Hepatocyte (in vitro differentiated cells): ENCODE measurements around the gene SCNM1. TPM values are rescaled to one million over a fixed set of nuclear protein-coding genes. Genes with fewer than 3 reads are reported as not detected.

ENCODE experiments used
- DNase-seq: peaks from one replicate; pipeline ENCODE4 v3.0.0-alpha.2; 2016; ENCODE audit warnings: low spot score
- H2AFZ ChIP-seq: fragments of 200-600 bp; sonication (generic); 2 replicates; pipeline ENCODE4 v1.6.0; 2016; ENCODE audit warnings: antibody characterized with exemption, mild to moderate bottlenecking
- H3K27ac ChIP-seq: fragments of 200-600 bp; sonication (generic); 2 replicates; pipeline ENCODE4 v1.5.1; 2016; ENCODE audit warnings: mild to moderate bottlenecking
- H3K27me3 ChIP-seq: fragments of 200-600 bp; sonication (generic); 2 replicates; pipeline ENCODE4 v1.6.1; 2016
- H3K36me3 ChIP-seq: fragments of 200-600 bp; sonication (generic); replicated peaks from 2 replicates; pipeline ENCODE4 v1.5.1; 2016; ENCODE audit warnings: low read depth; ENCODE audit not compliant: insufficient read depth
- H3K4me1 ChIP-seq: fragments of 200-600 bp; sonication (generic); 2 replicates; pipeline ENCODE4 v1.5.1; 2016; ENCODE audit warnings: mild to moderate bottlenecking, moderate library complexity; ENCODE audit not compliant: insufficient read depth
- H3K4me2 ChIP-seq: fragments of 200-600 bp; sonication (generic); 2 replicates; pipeline ENCODE4 v1.6.0; 2016
- H3K4me3 ChIP-seq: fragments of 200-600 bp; sonication (generic); 2 replicates; pipeline ENCODE4 v1.5.1; 2016; ENCODE audit warnings: mild to moderate bottlenecking
- H3K79me2 ChIP-seq: fragments of 200-600 bp; sonication (generic); 2 replicates; pipeline ENCODE4 v1.6.0; 2017; ENCODE audit warnings: mild to moderate bottlenecking
- H3K9me2 ChIP-seq: fragments of 200-600 bp; sonication (generic); replicated peaks from 2 replicates; pipeline ENCODE4 v1.6.0; 2017; ENCODE audit warnings: mild to moderate bottlenecking; ENCODE audit not compliant: insufficient read depth
- H3K9me3 ChIP-seq: fragments of 200-600 bp; sonication (generic); 2 replicates; pipeline ENCODE4 v1.5.1; 2016; ENCODE audit warnings: low read depth, mild to moderate bottlenecking
- H4K20me1 ChIP-seq: fragments of 200-600 bp; sonication (generic); 2 replicates; pipeline ENCODE4 v1.6.0; 2016; ENCODE audit warnings: mild to moderate bottlenecking; ENCODE audit not compliant: insufficient read depth, poor library complexity, severe bottlenecking
- EZH2 ChIP-seq: fragments of 200-600 bp; sonication (generic); IDR thresholded peaks from 2 replicates; pipeline ENCODE4 v1.6.1; 2016; ENCODE audit warnings: antibody characterized with exemption, mild to moderate bottlenecking, borderline replicate concordance
- EZH2phosphoT487 ChIP-seq: fragments of 200-600 bp; sonication (generic); IDR thresholded peaks from one replicate; pipeline ENCODE4 v1.6.1; 2018; ENCODE audit warnings: antibody characterized with exemption, mild to moderate bottlenecking, low read depth, moderate library complexity; ENCODE audit not compliant: unreplicated experiment, severe bottlenecking
- WGBS: methylation state at CpG from one replicate; pipeline ENCODE4 v1.1.6; 2016; ENCODE audit warnings: low lambda C conversion rate; ENCODE audit errors: missing lambda C conversion rate; 5-methylcytosine and 5-hydroxymethylcytosine counted together
- polyA plus RNA-seq: library from polyadenylated mRNA; unstranded; fragments of >200 nt; fragmentation: Nextera tagmentation; extraction: Ambion mirVana; gene quantifications from 2 replicates; pipeline ENCODE4 v1.2.1, GENCODE V29; 2016
- total RNA-seq: library from RNA; depleted of rRNA; stranded (reverse); fragments of >200 nt; gene quantifications from 2 replicates; pipeline ENCODE4 v1.2.3, GENCODE V29; 2014
- TF ChIP-seq, protein P1 (sequence below): fragments of 200-600 bp; sonication (generic); IDR thresholded peaks from 2 replicates; pipeline ENCODE4 v1.5.1; 2016; ENCODE audit warnings: antibody characterized with exemption, mild to moderate bottlenecking; ENCODE audit not compliant: poor library complexity

Gene SCNM1
- total and polyA plus RNA-seq, 2 experiments from 2014 or later, result 21.5 to 55.4 TPM

GRCh38 chr1:151143057-151143435, 22.9 kb upstream of the SCNM1 start:
- H3K4me3 ChIP-seq, result no peak overlapping the region
- no peak overlapping the region for H3K4me2 ChIP-seq
- WGBS, result 83% methylated on average over 7 of the region's 7 CpGs
- H3K9me2 ChIP-seq, result no peaks in the 10 kb centered on the region
- TF ChIP-seq EZH2, result no peak
- TF ChIP-seq, protein P1, sequence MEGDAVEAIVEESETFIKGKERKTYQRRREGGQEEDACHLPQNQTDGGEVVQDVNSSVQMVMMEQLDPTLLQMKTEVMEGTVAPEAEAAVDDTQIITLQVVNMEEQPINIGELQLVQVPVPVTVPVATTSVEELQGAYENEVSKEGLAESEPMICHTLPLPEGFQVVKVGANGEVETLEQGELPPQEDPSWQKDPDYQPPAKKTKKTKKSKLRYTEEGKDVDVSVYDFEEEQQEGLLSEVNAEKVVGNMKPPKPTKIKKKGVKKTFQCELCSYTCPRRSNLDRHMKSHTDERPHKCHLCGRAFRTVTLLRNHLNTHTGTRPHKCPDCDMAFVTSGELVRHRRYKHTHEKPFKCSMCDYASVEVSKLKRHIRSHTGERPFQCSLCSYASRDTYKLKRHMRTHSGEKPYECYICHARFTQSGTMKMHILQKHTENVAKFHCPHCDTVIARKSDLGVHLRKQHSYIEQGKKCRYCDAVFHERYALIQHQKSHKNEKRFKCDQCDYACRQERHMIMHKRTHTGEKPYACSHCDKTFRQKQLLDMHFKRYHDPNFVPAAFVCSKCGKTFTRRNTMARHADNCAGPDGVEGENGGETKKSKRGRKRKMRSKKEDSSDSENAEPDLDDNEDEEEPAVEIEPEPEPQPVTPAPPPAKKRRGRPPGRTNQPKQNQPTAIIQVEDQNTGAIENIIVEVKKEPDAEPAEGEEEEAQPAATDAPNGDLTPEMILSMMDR, result no peak
- no peak for TF ChIP-seq EZH2phosphoT487
- H3K27me3 ChIP-seq, result peaks cover 3% of the 10 kb centered on the region
- H3K36me3 ChIP-seq, result no peaks in the 10 kb centered on the region
- no peak for DNase-seq
- H4K20me1 ChIP-seq, result no peaks in the 10 kb centered on the region
- no peak overlapping the region for H2AFZ ChIP-seq
- H3K4me1 ChIP-seq, result peaks cover 17% of the 10 kb centered on the region
- H3K9me3 ChIP-seq, result no peaks in the 10 kb centered on the region
- no peak overlapping the region for H3K27ac ChIP-seq
- peaks cover 7% of the 10 kb centered on the region for H3K79me2 ChIP-seq

DNA sequence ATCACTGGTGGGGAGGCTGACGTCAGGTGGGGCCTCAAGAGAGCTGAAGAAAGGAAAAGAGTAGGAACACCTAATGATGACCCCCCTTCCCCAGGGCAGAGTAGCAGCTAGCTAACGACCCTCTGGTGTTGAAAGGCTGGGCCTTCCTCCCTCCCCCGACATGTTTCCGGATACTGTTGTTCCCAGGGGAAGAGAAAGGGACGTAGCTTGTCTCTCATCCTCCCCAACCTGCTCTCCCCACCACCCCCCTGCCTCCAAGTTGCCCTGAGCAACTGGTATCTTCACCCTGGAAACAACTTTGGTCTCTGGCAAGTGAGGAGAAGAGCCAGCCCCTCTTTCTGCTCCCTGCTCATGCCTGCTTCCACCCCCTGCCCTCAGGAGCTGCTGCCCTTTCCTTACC, 22.0 kb upstream of the SCNM1 start:
- H3K27ac ChIP-seq, result no peak overlapping the region

DNA sequence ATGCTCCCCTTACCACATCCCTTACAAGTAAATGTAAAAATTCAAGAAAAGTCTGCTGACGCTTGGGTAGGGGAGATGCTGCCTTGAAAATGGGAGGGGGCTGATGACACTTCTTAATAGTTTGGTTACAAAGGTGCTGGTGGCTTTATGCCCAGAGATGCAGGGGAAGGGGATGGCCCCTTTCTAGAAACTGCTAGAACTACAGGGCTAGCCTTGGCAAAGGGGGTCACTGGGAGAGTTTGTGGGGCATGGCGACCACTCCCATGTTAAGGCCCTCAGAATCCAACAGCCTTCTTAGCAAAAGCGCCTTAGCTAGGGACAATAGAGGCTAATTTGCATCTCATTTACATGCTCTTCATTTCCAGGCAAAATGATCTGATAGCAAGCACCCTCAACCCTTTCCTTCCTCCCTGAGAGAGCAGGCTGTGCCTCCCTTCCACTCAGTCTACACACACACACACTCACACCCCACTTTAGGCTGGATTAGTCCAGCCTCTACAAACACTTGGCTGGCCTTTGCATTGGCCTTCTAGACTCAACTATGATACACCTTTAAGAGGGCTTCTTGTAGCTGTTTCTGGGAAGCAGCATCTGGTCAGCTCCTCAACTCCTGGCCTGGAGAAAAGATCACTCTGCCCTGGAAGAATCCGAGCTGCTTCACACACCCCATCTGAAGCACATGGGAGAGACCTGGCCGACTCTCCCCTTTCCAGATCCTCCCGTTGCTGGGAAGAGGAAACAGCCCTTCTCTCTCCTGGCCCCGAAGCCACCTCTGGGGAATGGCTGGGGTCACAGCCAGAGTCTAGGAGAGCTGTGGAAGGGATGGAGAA, 21.3 kb upstream of the SCNM1 start:
- no peaks in the 10 kb centered on the region for H3K9me3 ChIP-seq
- peak overlapping the region; percentile 45 for H2AFZ ChIP-seq
- H3K36me3 ChIP-seq, result no peaks in the 10 kb centered on the region
- H3K27me3 ChIP-seq, result peaks cover 3% of the 10 kb centered on the region
- H3K4me3 ChIP-seq, result no peak overlapping the region
- DNase-seq, result no peak
- TF ChIP-seq, protein P1, result no peak
- H3K27ac ChIP-seq, result no peak overlapping the region
- WGBS, result 54% methylated on average over 7 of the region's 7 CpGs
- peaks cover 7% of the 10 kb centered on the region for H3K79me2 ChIP-seq
- H4K20me1 ChIP-seq, result no peaks in the 10 kb centered on the region
- no peaks in the 10 kb centered on the region for H3K9me2 ChIP-seq
- H3K4me1 ChIP-seq, result peaks cover 20% of the 10 kb centered on the region
- peak overlapping the region; percentile 91 for H3K4me2 ChIP-seq

More for the DNA sequence above, 22.0 kb upstream of the SCNM1 start:
- Histone ChIP-seq H3K79me2 (peaks cover 7% of the 10 kb centered on the region), H2AFZ (no peak overlapping the region), H3K9me3 (no peaks in the 10 kb centered on the region), H3K4me1 (peaks cover 20% of the 10 kb centered on the region), H3K27me3 (peaks cover 3% of the 10 kb centered on the region), H3K9me2 (no peaks in the 10 kb centered on the region), H4K20me1 (no peaks in the 10 kb centered on the region), H3K4me3 (no peak overlapping the region), H3K36me3 (no peaks in the 10 kb centered on the region), H3K4me2 (peak overlapping the region; percentile 91)
- TF ChIP-seq EZH2phosphoT487 (no peak), EZH2 (no peak)
- TF ChIP-seq, protein P1, result no peak
- DNase-seq, result no peak
- 36% methylated on average over 4 of the region's 5 CpGs for WGBS
